Fibroblast of the aortic adventitia (primary cell): ENCODE data around the gene FIP1L1. TPM values are rescaled to one million over a fixed set of nuclear protein-coding genes. Genes with fewer than 3 reads are reported as not detected.

Experiments used
- DNase-seq: peaks from one replicate; pipeline ENCODE4 v3.0.0-alpha.2; 2010; ENCODE audit warnings: low read depth
- H3K4me3 ChIP-seq: 2 replicates; pipeline ENCODE4 v1.5.1; 2011; ENCODE audit warnings: low read depth, mild to moderate bottlenecking, control low read depth, low read length, moderate library complexity
- CTCF ChIP-seq: IDR thresholded peaks from 2 replicates; pipeline ENCODE4 v1.5.1; 2011; ENCODE audit warnings: mild to moderate bottlenecking, low read length, control low read depth, inconsistent platforms; ENCODE audit not compliant: insufficient read depth
- total RNA-seq: library from RNA; depleted of rRNA; stranded (reverse); fragments of >200 nt; gene quantifications from 2 replicates; pipeline ENCODE4 v1.2.3, GENCODE V29; 2012; ENCODE audit warnings: low replicate concordance

Gene FIP1L1
- total RNA-seq, 1 donor: 115 TPM

GRCh38 chr4:53508446-53508845 lies 131.0 kb downstream of the FIP1L1 start:
- peak; percentile 5 for TF ChIP-seq CTCF

GRCh38 chr4:53510321-53510720 lies 132.9 kb downstream of the FIP1L1 start:
- peak; percentile 76 for DNase-seq
- H3K4me3 ChIP-seq: no peak overlapping the region
- TF ChIP-seq CTCF: no peak

More at GRCh38 chr4:53508446-53508845, 131.0 kb downstream of the FIP1L1 start:
- DNase-seq: peak; percentile 79
- H3K4me3 ChIP-seq: no peak overlapping the region

Other genes starting within 250 kb of the FIP1L1 start
- 36.7 and 69.2 TPM in 2 replicates for gene SCFD2, start 11.6 kb upstream of the FIP1L1 start, total RNA-seq
- 1.6 and 3.5 TPM in 2 replicates for gene LNX1, start 213.8 kb downstream of the FIP1L1 start, total RNA-seq